ENCODE measurements around the gene CYTH3.

CYTH3 gene

GRCh38 chr7:6116211-6116610 lies 156.2 kb downstream of the CYTH3 start:
- in situ Hi-C loops (cut with HindIII; ENCODE audit: low sequenced_read_pairs) = loop anchor here (5.0 kb wide), 1 partner anchor 71 kb away; no protein-coding TSS in a partner anchor

Measured in endothelial cell of hepatic sinusoid (primary cell).